ENCODE data around the gene AVP.
A peak's percentile ranks its signal among the peaks of the same experiment; 100 is the strongest.

Gene AVP

DNA sequence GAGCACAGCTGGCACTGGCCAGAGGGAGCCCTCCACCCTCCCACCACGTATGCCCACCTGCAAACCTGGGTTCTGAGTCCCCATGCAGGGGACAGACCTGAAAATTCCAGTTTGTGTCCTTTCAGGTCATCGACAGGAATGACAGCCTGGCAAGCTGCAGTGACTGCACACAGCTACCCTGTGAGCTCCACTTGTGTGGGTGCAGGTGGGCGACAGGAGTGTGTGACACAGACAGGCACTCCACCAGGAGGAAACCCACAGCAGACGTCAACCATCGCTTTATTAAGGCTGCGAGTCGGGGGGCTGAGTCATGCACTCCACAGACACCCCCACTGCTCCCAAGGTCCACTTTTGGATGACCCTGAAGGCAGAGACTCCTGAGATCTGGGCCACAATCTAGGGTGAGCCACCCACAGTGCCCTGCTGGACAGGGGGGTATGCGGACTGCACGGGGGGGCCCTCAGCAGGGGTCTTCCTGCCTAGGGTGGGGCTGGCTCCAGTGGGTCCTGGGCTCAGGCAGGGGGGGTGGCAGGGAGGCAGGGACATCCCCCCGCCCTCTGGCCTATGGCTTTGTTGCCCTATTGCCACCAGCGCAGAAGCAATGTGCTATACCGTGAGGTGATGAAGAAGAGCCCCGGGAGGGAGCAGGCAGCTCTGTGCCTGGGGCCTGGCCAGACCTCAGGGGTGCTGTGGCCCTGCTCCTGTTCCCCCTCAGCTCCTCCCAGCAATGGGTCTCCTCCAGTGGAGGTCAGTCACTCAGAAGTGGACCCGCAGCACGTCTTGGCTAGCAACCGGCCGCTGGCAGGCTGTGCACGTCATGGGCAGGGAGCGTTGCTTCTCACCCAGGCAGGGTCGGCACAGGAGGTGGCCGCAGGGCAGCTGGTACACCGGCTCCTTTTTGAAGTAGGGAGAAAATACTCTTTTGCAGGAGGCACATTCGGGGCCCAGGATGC, 25.1 kb upstream of the AVP start:
- no peak for DNase-seq

DNA sequence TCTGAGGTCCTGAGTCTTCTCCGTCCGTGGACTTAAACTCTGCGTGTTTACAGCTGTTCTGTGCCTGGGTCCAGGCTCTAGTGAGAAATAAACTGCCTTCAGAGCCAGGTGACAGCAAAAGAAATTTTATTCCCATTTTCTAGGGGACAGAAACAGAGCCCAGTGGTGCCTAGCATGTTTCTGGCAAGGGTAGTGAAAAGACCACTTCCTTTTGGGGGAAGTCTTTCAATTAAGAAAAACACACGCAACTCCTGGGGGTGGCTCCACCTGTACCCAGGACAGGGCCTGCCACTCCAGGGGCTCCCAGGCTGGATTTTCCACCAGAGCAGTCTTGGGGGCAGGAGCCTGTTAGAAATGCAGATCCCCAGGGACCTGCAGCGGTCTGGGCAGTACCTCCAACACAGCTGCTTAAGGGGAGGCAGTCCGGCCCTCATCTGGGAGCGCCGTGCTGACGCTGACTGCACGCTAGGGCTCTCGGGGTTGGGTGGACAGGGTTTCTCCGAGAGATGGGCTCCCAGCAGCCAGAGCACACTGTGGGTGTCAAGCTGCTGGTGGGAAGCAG, 23.0 kb upstream of the AVP start:
- no peak for DNase-seq

DNA sequence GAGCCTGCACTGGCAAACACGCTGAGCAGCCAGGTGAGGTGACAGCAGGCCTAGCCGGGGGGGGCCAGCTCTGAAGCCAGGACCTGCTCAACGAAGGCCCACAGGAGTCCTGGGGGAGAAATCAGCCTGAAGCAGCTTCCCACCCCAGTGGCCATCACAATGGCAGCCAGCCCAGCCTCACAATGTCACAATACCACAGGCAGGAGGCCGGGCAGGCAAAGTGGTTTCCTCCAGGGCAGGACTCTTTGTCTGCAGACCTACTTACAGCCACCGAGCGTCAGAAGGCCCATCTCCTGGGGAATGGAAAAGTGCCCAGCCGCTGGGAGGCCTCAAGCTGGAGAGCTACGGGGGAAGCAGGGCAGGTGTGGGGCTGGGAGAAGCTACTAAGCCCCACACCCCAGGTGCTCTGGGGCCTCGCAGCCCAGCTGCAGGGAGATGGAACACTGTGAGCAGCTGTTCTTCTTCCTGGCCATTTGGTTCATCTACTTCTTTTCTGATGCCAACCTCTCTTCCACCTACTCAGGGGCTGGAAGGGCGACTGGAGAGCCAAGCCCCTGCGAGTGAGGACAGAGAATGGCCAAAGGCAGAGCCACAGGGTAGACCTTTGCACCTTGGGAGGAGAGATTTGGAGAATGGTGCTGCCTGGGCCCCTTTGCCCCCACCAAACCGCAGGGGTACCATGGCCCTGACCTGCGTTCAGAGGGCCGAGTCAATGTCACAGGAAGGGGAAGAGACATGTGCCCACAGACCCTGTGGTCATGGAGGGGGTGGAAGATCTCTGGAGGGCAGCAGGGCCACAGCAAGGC, 22.3 kb upstream of the AVP start:
- DNase-seq: no peak

DNA sequence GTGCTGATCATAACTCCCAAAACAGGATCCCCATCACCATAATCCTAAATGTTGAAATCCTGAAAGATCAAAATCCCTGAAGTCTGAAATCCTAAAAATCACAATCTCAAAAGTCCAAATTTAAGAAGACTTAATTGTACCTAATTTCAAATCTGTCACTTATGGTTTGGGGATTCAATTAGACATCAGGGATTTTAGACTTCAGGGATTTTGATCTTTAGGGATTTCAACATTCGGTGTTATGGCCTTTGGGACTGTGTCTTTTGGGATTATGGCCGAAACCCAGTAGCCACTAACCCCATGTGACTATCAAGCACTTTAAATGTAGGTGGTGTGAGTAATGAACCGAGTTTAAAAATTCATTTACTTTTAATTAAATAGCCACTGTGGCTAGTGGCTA, 21.7 kb upstream of the AVP start:
- no peak for DNase-seq

DNA sequence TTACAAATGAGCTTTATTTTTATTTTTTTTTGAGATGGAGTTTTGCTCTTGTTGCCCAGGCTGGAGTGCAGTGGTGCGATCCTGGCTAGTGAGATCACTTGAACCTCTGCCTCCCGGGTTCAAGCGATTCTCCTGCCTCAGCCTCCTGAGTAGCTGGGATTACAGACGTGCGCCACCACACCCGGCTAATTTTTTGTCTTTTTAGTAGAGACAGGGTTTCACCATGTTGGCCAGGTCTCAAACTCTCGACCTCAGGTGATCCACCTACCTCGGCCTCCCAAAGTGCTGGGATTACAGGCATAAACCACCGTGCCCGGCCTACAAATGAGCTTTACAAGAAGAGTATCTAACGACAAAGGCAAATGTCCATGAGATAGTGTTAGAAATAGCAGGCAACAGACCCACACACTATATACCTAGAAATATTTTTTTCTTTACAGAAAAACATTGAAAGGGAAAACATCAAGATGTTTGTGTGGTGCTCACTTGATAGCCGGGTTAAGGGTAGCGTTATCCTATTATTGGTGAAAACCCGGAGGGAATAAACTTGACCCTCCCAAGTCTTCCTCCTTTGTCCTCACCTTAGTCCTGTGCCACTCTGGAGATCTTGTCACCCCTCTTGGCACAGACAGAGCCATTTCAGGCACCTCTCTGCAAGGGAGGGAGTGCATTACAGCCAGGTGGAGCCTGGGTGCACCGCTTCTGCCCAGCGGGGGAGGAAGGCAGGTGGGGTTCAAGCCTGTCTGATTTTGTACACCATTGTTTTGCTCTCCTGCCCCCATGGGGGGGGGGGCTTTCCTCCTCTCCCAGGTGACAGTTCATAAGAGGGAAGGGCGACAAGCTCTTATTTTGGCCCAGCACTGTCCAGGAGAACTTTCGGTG, 21.0 kb upstream of the AVP start:
- DNase-seq: no peak

DNA sequence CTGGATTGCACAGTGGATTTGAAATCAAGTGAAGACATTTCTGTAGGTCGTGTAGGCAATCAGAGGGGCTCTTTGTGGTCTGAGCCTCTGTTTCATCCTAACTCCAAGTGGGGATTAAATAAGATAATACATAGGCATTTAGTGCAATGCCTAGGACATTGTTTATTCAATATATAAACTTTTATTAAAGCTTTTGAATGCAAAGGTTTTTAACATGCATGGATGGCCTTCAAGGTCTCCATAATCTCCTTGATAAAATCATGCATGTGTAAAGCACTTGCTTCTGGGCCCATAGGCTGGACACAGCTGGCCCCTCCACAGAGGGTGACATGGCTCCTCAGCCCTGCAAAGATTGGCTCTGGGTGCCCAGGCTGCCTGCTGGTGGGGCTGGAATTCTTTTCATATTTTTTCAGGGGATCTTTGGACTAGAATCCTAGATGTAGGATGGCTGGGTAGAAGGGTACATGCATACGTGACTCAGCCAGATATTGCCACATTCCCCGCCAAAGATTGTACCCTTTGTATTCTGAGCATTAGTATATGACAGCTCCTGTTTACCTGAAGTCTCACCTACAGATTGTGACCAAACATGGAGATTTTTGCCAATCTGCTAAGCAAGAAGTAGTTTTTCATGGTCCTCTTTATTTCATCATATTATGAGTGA, 19.0 kb upstream of the AVP start:
- DNase-seq: no peak

DNA sequence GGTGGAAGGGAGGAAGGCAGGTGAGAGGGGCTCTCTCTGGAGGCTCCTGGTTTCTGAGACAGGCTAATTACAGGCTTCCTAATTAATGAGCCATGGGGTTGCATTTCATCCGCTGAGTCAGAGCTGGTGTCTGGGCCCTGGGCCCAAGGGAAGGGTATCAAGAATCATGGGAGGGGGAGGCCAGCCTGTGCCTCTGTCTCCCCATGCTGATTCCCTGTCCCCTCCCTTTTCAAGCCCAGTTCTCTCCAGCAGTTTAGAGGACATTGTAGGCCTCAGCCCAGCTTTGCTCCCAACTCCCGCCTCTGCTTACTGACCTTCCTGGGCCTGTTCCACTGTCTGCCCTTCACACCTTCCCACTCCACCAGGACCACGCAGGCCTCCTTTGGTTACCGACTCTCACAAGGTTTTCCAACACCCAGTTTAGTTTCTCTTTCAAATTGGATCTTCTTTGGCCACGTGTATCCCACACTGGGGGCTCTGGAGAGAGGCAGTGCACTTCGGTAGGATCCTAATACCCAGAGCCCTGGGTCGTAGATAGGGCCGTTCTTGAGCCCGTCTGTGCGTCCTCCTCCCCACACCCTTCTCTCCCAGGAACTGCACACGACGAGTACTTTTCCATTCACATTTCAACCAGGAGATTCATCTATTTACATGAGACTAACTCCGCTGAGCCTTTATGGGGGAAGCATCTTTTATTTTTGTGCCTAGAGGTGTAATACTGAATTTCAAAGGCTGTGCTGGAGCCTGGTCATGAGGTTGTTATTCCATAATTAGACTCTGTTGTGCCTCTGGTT, 18.2 kb upstream of the AVP start:
- no peak for DNase-seq

DNA sequence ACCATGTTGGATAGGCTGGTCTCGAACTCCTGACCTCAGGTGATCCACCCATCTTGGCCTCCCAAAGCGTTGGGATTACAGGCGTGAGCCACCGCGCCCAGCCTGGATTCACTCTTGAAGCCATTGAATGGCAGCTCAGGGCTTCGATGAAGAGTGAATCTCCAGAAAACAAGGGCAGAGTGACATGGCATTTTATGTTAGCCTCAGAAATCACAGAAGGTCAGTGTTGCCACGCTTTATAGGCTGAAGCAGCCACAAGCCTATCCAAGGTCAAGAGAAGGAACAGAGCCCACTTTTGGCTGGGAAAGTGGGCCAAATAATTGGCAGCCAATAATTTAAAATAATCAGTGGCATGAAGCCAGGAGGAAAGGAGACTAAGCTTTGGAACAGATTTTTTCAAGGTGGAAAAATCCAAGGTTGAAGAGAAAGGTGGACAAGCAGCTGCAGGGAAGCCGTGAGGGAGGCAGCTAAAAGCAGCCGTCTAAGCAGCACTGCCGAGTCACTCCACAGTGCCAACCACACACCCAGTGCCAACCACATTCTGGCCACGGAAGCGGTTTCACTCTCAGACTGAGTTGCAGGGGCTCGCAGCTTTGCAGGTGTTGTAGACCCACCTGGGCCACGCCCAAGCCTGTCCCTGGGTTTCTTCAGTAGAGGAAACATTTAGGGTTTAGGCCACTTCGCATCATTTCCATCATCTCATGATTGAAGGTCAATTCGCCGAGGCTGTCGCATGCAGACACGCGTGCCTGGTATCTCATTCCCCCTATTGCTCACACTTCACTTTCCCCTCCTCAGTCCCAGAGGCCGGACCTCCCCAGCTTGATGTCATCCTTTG, 17.4 kb upstream of the AVP start:
- peak; percentile 85 for DNase-seq

DNA sequence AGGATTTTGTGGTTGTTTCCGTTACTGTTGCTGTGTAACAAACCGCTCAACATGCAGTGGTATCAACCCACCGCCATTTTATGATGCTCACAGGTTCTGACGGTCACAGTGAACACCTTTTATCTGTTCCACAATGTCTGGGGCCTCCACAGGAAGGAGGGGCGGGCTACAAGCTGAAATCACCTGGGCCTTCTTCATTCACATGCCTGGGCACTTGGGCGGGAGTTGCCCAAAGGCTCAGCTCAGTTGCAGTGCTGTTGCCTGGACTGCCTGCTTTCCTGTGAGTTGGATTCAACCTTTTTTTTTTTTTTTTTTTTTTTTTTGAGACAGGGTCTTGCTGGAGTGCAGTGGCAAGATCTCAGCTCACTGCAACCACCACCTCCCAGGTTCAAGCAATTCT, 16.7 kb upstream of the AVP start:
- DNase-seq: no peak

DNA sequence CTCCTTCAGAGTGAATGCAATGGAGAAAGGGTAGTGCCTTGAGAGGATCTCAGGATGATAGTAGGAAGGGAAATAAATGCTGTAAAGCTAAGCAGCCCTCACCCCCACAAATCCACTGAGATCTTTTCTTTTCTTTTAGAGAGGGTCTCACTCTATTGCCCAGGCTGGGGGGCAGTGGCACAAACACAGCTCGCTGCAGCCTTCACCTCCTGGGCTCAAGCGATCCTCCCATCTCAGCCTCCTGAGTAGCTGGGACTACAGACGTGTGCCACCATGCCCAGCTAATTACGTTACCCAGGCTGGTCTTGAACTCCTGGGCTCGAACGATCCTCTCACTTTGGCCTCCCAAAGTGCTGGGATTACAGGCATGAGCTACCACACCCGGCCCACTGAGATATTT, 16.0 kb upstream of the AVP start:
- no peak for DNase-seq

DNA sequence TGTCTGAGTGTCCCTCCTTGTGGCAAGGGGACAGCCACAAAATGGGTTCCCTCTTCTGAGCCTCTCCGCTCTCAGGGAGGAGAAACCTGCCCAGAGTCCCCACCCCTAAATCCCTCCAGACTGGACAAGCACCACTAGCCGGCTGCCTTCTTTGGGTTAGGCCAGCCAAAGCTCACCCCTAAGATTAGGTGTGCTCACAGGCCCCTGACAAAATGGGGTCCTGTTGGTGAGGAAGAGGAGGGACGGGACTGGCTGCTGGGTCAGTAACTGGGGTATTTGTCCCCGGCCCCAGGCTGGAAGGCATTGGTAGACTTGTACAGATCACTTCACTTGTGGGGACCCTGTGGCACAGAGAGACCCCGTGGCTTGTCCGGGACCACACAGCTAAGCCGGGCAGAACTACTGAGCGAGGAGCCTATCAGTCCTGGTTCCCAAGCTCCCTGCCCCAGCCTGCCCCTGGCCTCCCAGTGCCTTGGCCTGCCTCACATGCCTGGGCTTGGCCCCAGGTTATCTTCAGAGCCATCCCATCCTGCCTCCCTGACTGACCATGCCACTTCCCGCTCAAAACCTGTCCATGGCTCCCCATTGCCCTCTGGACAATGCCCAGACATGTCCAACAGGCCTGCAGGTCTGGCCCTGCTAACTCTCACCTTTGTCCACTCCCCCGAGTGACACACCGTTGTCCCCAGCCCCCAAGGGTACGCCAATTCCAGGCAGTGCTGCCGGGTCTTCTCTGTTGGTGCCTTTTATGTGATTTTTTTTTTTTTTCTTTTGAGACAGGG, 10.5 kb upstream of the AVP start:
- no peak for DNase-seq

DNA sequence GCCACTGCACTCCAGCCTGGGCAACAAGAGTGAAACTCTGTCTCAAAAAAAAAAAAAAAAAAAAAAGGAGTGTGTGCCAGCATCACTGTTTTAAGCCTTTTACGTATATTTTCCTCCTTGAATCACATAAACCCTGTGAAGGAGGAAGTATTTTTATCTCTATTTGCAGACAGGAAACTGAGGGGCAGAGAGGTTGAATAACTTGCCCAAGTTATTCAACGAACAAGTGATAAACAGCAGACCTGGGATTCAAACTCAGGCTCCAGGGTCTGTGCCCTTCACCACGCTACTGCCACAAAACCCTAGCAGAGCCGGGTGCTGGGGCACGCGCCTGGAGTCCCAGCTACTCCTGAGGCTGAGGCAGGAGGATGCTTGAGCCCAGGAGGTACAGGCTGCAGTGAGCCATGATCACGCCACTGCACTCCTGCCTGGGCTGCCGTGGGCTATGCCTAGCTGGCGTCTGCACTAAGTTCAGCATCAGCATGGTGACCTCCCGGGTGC, 9.4 kb upstream of the AVP start:
- DNase-seq: no peak

DNA sequence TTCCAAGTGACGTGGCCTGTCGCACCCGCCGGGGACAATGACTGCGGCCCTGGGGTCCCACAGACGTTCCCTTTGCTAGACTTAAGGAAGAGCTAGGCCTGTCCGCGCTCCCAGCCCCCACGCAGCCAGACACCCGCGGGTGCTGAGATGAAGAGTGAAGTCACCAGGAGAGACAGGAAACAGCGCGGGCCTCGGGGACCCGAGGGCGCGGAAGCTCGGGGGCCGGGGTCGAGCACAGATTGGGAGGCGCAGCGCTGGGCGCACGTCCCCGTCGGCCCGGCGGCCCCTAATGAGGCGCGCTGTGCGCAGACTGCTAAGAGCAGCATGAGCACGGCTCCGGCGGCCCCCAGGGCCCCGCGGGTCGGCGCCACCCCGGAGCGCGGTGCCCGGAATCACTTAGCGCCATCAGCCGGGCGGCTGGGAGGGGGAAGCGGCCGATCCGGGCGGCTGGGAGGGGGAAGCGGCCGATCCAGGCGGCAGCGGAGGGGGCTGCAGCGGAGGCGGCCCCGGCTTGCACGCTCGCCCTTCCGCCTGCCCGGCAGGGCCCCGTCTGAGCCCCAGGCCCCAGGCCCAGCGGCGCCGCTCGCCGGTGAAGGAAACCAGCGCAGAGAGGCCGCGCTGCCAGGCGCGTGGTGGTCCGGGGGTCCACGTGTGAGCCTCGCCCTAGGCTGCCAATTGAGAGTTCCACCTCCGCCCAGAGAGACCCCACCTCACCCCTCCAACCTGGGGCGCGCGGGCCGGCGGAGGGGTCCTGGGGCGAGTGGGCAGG, 8.3 kb upstream of the AVP start:
- no peak for DNase-seq

DNA sequence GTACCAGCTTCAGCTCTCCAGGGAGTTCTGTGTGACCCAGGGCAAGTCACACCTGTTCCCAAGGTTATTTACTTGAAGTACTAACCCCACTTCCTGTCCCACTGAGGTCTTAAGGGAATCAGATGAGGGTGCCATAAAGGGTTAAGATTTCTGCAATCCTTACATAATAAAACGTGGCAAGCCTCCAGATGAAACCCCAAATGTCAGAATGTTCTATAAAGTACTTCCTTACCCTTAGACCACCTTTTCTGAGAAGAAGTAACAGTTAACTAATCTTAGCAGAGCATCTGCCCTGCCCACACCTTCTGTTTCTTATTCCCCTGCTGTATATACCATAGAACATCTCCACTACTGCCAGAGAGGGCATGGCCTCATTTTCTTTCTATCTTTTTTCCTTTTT, 6.0 kb upstream of the AVP start:
- DNase-seq: no peak

DNA sequence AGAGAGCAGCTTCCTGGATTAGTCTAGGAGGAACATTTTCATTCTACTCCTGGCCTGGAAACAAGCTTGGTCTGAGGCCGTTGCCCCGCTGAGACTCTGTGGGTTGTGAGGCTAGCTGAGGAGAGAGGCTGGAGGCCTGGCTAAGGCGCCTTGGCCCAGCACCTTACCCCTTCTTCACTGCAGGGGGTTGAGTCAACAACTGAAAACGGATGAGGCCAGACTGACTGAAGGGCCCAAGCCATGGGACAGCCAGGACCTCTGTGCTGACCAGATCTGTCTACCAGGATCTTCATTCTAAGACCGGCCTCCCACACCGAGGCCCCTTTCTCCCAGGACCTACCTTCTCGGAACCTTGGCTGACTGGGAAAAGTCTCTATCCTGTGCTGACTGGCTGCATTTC, 3.5 kb upstream of the AVP start:
- DNase-seq: no peak

DNA sequence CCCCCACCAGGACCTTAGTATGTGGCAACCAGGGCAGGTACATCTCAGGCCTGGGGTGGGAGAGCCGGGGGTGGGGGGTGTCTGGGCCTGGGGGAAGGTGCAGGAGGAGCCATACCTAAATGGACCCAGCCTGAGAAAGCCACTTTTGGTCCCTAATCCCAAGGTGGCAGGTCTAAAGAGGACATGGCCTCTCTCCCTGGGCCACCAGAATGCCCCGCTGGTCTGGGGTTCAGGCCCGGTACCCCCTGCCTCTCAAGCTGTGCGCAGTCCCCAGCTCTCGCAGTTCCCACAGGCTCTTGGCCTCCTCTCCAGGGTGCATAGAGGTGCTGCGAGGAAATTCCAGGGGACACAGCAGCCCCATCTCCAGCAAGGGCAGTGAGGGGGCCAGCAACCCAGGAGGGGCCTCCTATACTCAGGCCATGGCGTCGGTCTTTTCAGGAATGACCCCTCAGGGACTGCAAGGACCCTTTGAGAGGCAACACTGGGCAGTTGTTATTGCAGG, 1.1 kb upstream of the AVP start:
- no peak for DNase-seq

DNA sequence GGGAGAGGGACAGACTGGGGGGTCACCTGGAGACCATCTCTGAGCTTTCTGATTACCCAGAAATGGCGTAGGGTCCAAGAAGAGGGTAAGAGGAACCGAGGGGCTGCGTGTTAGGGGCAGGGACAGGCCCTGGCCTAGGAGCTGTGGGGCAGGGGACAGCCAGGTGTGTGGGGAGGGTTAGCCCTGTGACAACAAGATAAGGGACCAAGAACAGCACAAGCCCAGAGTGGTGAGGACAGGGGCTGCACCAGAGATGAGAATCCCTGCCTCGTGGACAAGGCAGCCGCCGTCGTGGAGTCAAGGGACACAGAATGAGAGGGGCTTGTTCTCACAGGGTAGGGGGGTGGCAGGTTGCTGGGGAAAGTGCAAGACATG, 449 bp upstream of the AVP start:
- no peak for DNase-seq
